Gastrocnemius medialis (tissue), 4 donors: Measurements from ENCODE around the gene RYR1.
"Not testable (repeated sequence)": the region's sequence is repeated elsewhere in the genome, so short reads cannot be mapped to it uniquely, and the experiment has no call there.

Source experiments
- CTCF ChIP-seq, 5 experiments: fragments of 450-650 bp in 3 of 5; fragments of 200-600 bp in 2 of 5; sonication (generic) in 2 of 5; IDR thresholded peaks in 4 of 5; conservative IDR thresholded peaks in 1 of 5; 1 replicate in 4 of 5; 2 replicates in 1 of 5; pipeline ENCODE4 v1.5.1; 2016 to 2019; ENCODE audit warnings: antibody characterized with exemption in 5 of 5, mild to moderate bottlenecking in 3 of 5, moderate library complexity in 3 of 5
- POLR2A ChIP-seq, 2 donors: fragments of 450-650 bp; IDR thresholded peaks; one replicate each; pipeline ENCODE4 v1.6.1; 2017; ENCODE audit warnings: antibody characterized with exemption in 2 of 2, mild to moderate bottlenecking in 2 of 2, moderate library complexity in 2 of 2

GRCh38 chr19:38495375-38495774 is 61.9 kb downstream of the RYR1 start:
- TF ChIP-seq CTCF (IDR thresholded peaks at IDR 0.05 in 4 of 5, conservative IDR thresholded peaks at IDR 0.05 in 1 of 5); POLR2A (IDR thresholded peaks at IDR 0.05): not testable (repeated sequence)
